Esophagus muscularis mucosa (tissue), 4 donors: Measurements from ENCODE around the gene GABRD. TPM values are rescaled to one million over a fixed set of nuclear protein-coding genes. Genes with fewer than 3 reads are reported as not detected.

Experiments
- DNase-seq: peaks from one replicate; pipeline ENCODE4 v3.0.0-alpha.2; 2017; ENCODE audit errors: extremely low spot score
- H3K27ac ChIP-seq, 4 donors: fragments of 200-600 bp; sonication (generic); replicated peaks in 1 of 4; 1 replicate in 3 of 4; 2 replicates in 1 of 4; pipeline ENCODE4 v1.5.1; 2016 to 2019; ENCODE audit warnings: mild to moderate bottlenecking in 1 of 4
- H3K27me3 ChIP-seq, 4 donors: fragments of 200-600 bp; sonication (generic); one replicate each; pipeline versions ENCODE4 v1.5.1 to v1.6.0; 2016 to 2019
- H3K36me3 ChIP-seq, 4 donors: fragments of 200-600 bp; sonication (generic); one replicate each; pipeline ENCODE4 v1.5.1; 2016 to 2019
- H3K4me1 ChIP-seq, 4 donors: fragments of 200-600 bp; sonication (generic); one replicate each; pipeline ENCODE4 v1.5.1; 2016 to 2019
- H3K4me3 ChIP-seq, 4 donors: fragments of 200-600 bp; sonication (generic); 1 replicate in 2 of 4; 2 replicates in 2 of 4; pipeline ENCODE4 v1.5.1; 2016 to 2019; ENCODE audit warnings: mild to moderate bottlenecking in 4 of 4, moderate library complexity in 1 of 4
- H3K9me3 ChIP-seq, 4 donors: fragments of 200-600 bp; sonication (generic); 1 replicate in 3 of 4; 2 replicates in 1 of 4; pipeline ENCODE4 v1.5.1; 2016 to 2019
- CTCF ChIP-seq, 3 experiments: fragments of 200-600 bp in 2 of 3; fragments of 450-650 bp in 1 of 3; sonication (generic) in 2 of 3; IDR thresholded peaks; one replicate each; pipeline ENCODE4 v1.5.1; 2017 to 2019; ENCODE audit warnings: antibody characterized with exemption in 3 of 3, mild to moderate bottlenecking in 2 of 3, moderate library complexity in 1 of 3
- EP300 ChIP-seq: sonication (generic); formaldehyde crosslinking; IDR thresholded peaks from one replicate; pipeline ENCODE4 v1.6.1; 2017; ENCODE audit warnings: antibody characterized with exemption
- POLR2A ChIP-seq: fragments of 450-650 bp; IDR thresholded peaks from one replicate; pipeline ENCODE4 v1.6.1; 2017; ENCODE audit warnings: antibody characterized with exemption, moderate library complexity, mild to moderate bottlenecking, low read depth
- POLR2AphosphoS5 ChIP-seq, 2 donors: sonication (generic); formaldehyde crosslinking; IDR thresholded peaks; one replicate each; pipeline ENCODE4 v1.6.1; 2017; ENCODE audit warnings: antibody characterized with exemption in 2 of 2
- WGBS: methylation state at CpG from one replicate; pipeline ENCODE4 v1.1.5; 2018; 5-methylcytosine and 5-hydroxymethylcytosine counted together
- intact Hi-C: fragments of 100-400 bp; cut with DNase I; formaldehyde crosslinking; loops from one replicate; pipeline ENCODE4 v1.15.1; 2023
- total RNA-seq, 4 donors: library from RNA; depleted of rRNA; stranded (reverse); fragments of >200 nt; gene quantifications; one replicate each; pipeline versions ENCODE4 v1.1.0 to v1.2.1, GENCODE V29; 2016

GABRD gene
- total RNA-seq, 4 donors from 2014 or later, result not detected

- H3K36me3 ChIP-seq, result no peaks in the 10 kb centered on the region
- H3K27ac ChIP-seq, result no peak overlapping the region
- H3K27me3 ChIP-seq, result peaks cover 0 to 77% (median 0%) of the 10 kb centered on the region in 4 donors
- intact Hi-C loops, result no loop called here
- no peak overlapping the region for H3K4me3 ChIP-seq
- H3K9me3 ChIP-seq, result no peaks in the 10 kb centered on the region
- no peak for DNase-seq
- WGBS, result 78% methylated on average over 16 of the region's 24 CpGs
- TF ChIP-seq POLR2A, result no peak
- TF ChIP-seq CTCF (IDR thresholded peaks at IDR 0.05), result no peak
- no peak for TF ChIP-seq POLR2AphosphoS5 (IDR thresholded peaks at IDR 0.05)
- TF ChIP-seq EP300, result no peak
- H3K4me1 ChIP-seq, result peaks cover 2 to 20% (median 7%) of the 10 kb centered on the region in 4 donors
Observed at GRCh38 chr1:1986451-1987141, 32.5 kb upstream of the GABRD start.

DNA sequence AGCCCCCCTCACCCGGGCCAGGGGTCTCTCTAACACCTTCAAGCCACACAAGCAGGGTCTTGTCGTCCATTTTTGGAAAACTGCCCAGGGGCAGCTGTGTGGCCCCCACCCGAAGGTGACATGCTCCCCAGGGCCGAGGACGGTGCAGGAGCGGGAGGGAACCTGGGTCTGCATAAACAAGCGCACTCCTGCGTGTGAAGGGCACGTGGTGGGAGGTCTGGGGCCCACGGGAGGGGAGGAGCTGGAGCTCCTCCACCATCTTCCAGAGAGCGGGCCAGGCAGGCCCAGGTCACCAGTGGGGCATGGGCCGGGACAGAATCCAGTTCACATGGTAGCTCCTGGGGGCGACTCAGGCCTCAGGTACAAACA, 32.0 kb upstream of the GABRD start:
- 87% methylated on average over 12 of the region's 13 CpGs for WGBS
- TF ChIP-seq POLR2AphosphoS5 (IDR thresholded peaks at IDR 0.05), result no peak
- no peak for TF ChIP-seq CTCF (IDR thresholded peaks at IDR 0.05)
- no peak for TF ChIP-seq POLR2A
- no peak for TF ChIP-seq EP300
- Histone ChIP-seq H3K27ac (no peak overlapping the region), H3K9me3 (no peaks in the 10 kb centered on the region), H3K4me1 (peaks cover 2 to 20% (median 7%) of the 10 kb centered on the region in 4 donors), H3K4me3 (no peak overlapping the region), H3K27me3 (peaks cover 0 to 81% (median 0%) of the 10 kb centered on the region in 4 donors), H3K36me3 (no peaks in the 10 kb centered on the region)
- intact Hi-C loops, result no loop called here
- DNase-seq, result no peak

GRCh38 chr1:1988061-1988945, 30.8 kb upstream of the GABRD start:
- Histone ChIP-seq H3K4me1 (peaks cover 2 to 20% (median 7%) of the 10 kb centered on the region in 4 donors), H3K9me3 (no peaks in the 10 kb centered on the region), H3K4me3 (no peak overlapping the region), H3K27me3 (peaks cover 0 to 79% (median 0%) of the 10 kb centered on the region in 4 donors), H3K36me3 (no peaks in the 10 kb centered on the region), H3K27ac (no peak overlapping the region)
- 63% methylated on average over 24 of the region's 29 CpGs for WGBS
- intact Hi-C loops, result no loop called here
- TF ChIP-seq CTCF (IDR thresholded peaks at IDR 0.05) (no peak), POLR2AphosphoS5 (IDR thresholded peaks at IDR 0.05) (no peak), POLR2A (no peak), EP300 (no peak)
- no peak for DNase-seq

GRCh38 chr1:1989102-1989542, 30.0 kb upstream of the GABRD start:
- no peak overlapping the region for H3K4me3 ChIP-seq
- H3K9me3 ChIP-seq, result no peaks in the 10 kb centered on the region
- no peaks in the 10 kb centered on the region for H3K36me3 ChIP-seq
- TF ChIP-seq POLR2A (no peak), POLR2AphosphoS5 (IDR thresholded peaks at IDR 0.05) (no peak), EP300 (no peak), CTCF (IDR thresholded peaks at IDR 0.05) (no peak)
- WGBS, result 33% methylated on average over 15 of the region's 22 CpGs
- H3K27ac ChIP-seq, result peak overlapping the region in 2 of 4 donors; percentile 48 to 64
- no peak for DNase-seq
- intact Hi-C loops, result no loop called here
- peaks cover 0 to 76% (median 0%) of the 10 kb centered on the region in 4 donors for H3K27me3 ChIP-seq
- H3K4me1 ChIP-seq, result peaks cover 2 to 20% (median 7%) of the 10 kb centered on the region in 4 donors
